ENCODE data around the gene ELF5. TPM values are rescaled to one million over a fixed set of nuclear protein-coding genes. Genes with fewer than 3 reads are reported as not detected.
A peak's percentile ranks its signal among the peaks of the same experiment; 100 is the strongest.

Gene ELF5
- total and polyA plus RNA-seq, 2 of the 13 experiments (the other 11 are each of a cell fraction or from before 2014, with no cell fraction given): 0.51 to 2.6 TPM

DNA sequence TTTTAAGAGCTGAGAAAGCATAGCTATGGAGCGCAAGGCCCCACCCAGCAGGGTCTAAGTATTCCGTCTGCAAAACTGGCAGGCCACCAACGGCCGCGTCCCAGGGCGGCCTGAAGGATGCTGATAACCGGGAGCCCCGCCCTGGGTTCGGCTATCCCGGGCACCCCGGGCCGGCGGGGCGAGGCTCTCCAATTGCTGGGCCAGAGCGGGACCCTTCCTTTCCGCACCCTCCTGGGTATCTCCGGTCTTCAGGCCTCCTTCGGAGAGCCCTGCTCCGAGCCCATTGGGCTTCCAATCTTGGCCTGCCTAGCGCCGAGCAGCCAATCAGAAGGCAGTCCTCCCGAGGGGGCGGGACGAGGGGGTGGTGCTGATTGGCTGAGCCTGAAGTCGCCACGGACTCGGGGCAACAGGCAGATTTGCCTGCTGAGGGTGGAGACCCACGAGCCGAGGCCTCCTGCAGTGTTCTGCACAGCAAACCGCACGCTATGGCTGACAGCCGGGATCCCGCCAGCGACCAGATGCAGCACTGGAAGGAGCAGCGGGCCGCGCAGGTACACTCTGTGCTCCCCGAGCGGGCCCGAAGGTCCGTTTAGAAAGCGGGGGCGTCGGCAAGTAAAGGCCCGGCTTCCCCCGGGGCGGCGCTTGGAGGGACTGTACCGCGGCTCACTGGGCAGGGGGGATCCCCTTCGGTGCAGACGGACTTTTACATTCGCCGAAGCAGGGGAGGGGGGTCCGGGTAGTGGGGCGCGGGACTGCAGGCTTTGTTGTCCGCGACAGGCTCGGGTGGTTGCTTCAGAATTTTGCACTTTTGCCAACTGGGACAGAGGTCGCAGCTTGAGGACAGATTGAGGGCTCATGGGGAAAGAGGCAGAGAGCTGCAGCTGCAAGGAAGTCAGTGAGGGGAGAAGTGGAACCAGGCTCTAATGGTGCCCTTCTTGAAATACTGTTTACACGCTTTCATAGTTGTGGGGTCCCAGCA, 74.8 kb downstream of the ELF5 start, which contains the start of gene CAT (continued):
- TF ChIP-seq, protein P1, sequence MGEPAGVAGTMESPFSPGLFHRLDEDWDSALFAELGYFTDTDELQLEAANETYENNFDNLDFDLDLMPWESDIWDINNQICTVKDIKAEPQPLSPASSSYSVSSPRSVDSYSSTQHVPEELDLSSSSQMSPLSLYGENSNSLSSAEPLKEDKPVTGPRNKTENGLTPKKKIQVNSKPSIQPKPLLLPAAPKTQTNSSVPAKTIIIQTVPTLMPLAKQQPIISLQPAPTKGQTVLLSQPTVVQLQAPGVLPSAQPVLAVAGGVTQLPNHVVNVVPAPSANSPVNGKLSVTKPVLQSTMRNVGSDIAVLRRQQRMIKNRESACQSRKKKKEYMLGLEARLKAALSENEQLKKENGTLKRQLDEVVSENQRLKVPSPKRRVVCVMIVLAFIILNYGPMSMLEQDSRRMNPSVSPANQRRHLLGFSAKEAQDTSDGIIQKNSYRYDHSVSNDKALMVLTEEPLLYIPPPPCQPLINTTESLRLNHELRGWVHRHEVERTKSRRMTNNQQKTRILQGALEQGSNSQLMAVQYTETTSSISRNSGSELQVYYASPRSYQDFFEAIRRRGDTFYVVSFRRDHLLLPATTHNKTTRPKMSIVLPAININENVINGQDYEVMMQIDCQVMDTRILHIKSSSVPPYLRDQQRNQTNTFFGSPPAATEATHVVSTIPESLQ (CRISPR knock-in tag; conservative IDR thresholded peaks at IDR 0.05): no peak
- TF ChIP-seq ZFP36 (IDR thresholded peaks at IDR 0.05; ENCODE audit: borderline replicate concordance, low read depth, low read length, partially characterized antibody) (no peak), HNRNPL (IDR thresholded peaks at IDR 0.05; ENCODE audit: low read depth, low read length) (peak; percentile 66; the same call in 1 of the 2 replicates), AKAP8 (CRISPR knock-in tag; IDR thresholded peaks at IDR 0.05) (0 out of 2 replicates have a peak, but pooled peaks have one; percentile 17), ZFP36L2 (CRISPR knock-in tag; IDR thresholded peaks at IDR 0.05) (no peak), RXRB (CRISPR knock-in tag; IDR thresholded peaks at IDR 0.05; ENCODE audit: borderline replicate concordance) (peak; percentile 99), TRIM24 (CRISPR knock-in tag; IDR thresholded peaks at IDR 0.05) (no peak), ZNF607 (CRISPR knock-in tag; IDR thresholded peaks at IDR 0.05; ENCODE audit: borderline replicate concordance) (peak; percentile 96), TOE1 (CRISPR knock-in tag; IDR thresholded peaks at IDR 0.05) (peak; percentile 23; the same call in 1 of the 2 replicates), POLR2A (IDR thresholded peaks at IDR 0.05; ENCODE audit: insufficient read depth in 1 of 2, low read depth in 2 of 2, low read length in 2 of 2) (peak; percentile 83 to 95), SIX1 (CRISPR knock-in tag; IDR thresholded peaks at IDR 0.05; ENCODE audit: borderline replicate concordance) (no peak), NAIF1 (CRISPR knock-in tag; IDR thresholded peaks at IDR 0.05; ENCODE audit: borderline replicate concordance) (0 out of 2 replicates have a peak, but pooled peaks have one; percentile 37), ZNF44 (CRISPR knock-in tag; IDR thresholded peaks at IDR 0.05) (no peak)
- TF ChIP-seq, protein P2, sequence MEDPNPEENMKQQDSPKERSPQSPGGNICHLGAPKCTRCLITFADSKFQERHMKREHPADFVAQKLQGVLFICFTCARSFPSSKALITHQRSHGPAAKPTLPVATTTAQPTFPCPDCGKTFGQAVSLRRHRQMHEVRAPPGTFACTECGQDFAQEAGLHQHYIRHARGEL (CRISPR knock-in tag; IDR thresholded peaks at IDR 0.05): no peak
- TF ChIP-seq, protein P3, sequence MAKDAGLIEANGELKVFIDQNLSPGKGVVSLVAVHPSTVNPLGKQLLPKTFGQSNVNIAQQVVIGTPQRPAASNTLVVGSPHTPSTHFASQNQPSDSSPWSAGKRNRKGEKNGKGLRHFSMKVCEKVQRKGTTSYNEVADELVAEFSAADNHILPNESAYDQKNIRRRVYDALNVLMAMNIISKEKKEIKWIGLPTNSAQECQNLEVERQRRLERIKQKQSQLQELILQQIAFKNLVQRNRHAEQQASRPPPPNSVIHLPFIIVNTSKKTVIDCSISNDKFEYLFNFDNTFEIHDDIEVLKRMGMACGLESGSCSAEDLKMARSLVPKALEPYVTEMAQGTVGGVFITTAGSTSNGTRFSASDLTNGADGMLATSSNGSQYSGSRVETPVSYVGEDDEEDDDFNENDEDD (CRISPR knock-in tag; IDR thresholded peaks at IDR 0.05; ENCODE audit: borderline replicate concordance): peak; percentile 32; the same call in 1 of the 2 replicates
- TF ChIP-seq, protein P4, sequence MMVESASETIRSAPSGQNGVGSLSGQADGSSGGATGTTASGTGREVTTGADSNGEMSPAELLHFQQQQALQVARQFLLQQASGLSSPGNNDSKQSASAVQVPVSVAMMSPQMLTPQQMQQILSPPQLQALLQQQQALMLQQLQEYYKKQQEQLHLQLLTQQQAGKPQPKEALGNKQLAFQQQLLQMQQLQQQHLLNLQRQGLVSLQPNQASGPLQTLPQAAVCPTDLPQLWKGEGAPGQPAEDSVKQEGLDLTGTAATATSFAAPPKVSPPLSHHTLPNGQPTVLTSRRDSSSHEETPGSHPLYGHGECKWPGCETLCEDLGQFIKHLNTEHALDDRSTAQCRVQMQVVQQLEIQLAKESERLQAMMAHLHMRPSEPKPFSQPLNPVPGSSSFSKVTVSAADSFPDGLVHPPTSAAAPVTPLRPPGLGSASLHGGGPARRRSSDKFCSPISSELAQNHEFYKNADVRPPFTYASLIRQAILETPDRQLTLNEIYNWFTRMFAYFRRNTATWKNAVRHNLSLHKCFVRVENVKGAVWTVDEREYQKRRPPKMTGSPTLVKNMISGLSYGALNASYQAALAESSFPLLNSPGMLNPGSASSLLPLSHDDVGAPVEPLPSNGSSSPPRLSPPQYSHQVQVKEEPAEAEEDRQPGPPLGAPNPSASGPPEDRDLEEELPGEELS (CRISPR knock-in tag; IDR thresholded peaks at IDR 0.05): peak; percentile 39; the same call in 1 of the 2 replicates
- TF ChIP-seq, protein P5, sequence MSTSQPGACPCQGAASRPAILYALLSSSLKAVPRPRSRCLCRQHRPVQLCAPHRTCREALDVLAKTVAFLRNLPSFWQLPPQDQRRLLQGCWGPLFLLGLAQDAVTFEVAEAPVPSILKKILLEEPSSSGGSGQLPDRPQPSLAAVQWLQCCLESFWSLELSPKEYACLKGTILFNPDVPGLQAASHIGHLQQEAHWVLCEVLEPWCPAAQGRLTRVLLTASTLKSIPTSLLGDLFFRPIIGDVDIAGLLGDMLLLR (CRISPR knock-in tag; IDR thresholded peaks at IDR 0.05): no peak
- TF ChIP-seq, protein P6, sequence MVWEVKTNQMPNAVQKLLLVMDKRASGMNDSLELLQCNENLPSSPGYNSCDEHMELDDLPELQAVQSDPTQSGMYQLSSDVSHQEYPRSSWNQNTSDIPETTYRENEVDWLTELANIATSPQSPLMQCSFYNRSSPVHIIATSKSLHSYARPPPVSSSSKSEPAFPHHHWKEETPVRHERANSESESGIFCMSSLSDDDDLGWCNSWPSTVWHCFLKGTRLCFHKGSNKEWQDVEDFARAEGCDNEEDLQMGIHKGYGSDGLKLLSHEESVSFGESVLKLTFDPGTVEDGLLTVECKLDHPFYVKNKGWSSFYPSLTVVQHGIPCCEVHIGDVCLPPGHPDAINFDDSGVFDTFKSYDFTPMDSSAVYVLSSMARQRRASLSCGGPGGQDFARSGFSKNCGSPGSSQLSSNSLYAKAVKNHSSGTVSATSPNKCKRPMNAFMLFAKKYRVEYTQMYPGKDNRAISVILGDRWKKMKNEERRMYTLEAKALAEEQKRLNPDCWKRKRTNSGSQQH (CRISPR knock-in tag; IDR thresholded peaks at IDR 0.05; ENCODE audit: low read depth): 0 out of 2 replicates have a peak, but pooled peaks have one; percentile 25
- TF ChIP-seq, protein P7, sequence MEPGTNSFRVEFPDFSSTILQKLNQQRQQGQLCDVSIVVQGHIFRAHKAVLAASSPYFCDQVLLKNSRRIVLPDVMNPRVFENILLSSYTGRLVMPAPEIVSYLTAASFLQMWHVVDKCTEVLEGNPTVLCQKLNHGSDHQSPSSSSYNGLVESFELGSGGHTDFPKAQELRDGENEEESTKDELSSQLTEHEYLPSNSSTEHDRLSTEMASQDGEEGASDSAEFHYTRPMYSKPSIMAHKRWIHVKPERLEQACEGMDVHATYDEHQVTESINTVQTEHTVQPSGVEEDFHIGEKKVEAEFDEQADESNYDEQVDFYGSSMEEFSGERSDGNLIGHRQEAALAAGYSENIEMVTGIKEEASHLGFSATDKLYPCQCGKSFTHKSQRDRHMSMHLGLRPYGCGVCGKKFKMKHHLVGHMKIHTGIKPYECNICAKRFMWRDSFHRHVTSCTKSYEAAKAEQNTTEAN (CRISPR knock-in tag; conservative IDR thresholded peaks at IDR 0.05): no peak

All from HepG2 (cell line).